K562 (cell line): ENCODE data around the gene ARIH1. TPM values are rescaled to one million over a fixed set of nuclear protein-coding genes. Genes with fewer than 3 reads are reported as not detected.

ENCODE experiments used
- ATAC-seq: fragments of 200-7000 bp; cut with Tn5 transposase; 3 replicates; pipeline ENCODE4 v1.9.1; 2020; ENCODE audit warnings: moderate library complexity
- BruUV-seq: library from RNA; stranded (reverse); fragments of 400-500 nt; replicated peaks from 2 replicates; lab custom pipeline; 2021; lab: Mats Ljungman, UMichigan
- CTCF ChIA-PET: fragments of 300-600 bp; formaldehyde crosslinking; extraction: SDS; loops from one replicate; lab custom pipeline; 2021; ENCODE audit warnings: low intra/inter-chr PET ratio; lab: Yijun Ruan, JAX
- POLR2A ChIA-PET: fragments of 300-600, 350-650 bp; sonication (Branson Sonifier 250); formaldehyde crosslinking; extraction: SDS; loops from one replicate; lab custom pipeline; 2021; ENCODE audit warnings: antibody characterized with exemption, inconsistent platforms; lab: Yijun Ruan, JAX
- DNase-seq, 4 experiments: peaks; one replicate each; pipeline versions ENCODE4 v3.0.0 to v3.0.0-alpha.2; 2011 to 2018; ENCODE audit warnings: low spot score in 3 of 4, mixed read lengths in 3 of 4; ENCODE audit errors: extremely low read depth in 1 of 4
- FAIRE-seq: peaks from 2 replicates; lab custom pipeline; 2011; peaks lifted over from hg19 to GRCh38; lab: Jason Lieb, UNC
- H2AFZ ChIP-seq: 2 replicates; pipeline ENCODE4 v1.6.0; 2011; ENCODE audit warnings: low read depth, low read length, control low read depth, inconsistent platforms
- H3K27ac ChIP-seq: fragments of 200-600 bp; 3 replicates; pipeline ENCODE4 v1.8.0; 2011; ENCODE audit warnings: low read depth, mild to moderate bottlenecking, control low read depth, inconsistent platforms, low read length, moderate library complexity, mixed read lengths; ENCODE audit errors: extremely low read depth
- H3K27me3 ChIP-seq, 2 experiments: fragments of 300-600 bp in 1 of 2; 2 replicates in 1 of 2; 3 replicates in 1 of 2; pipeline versions ENCODE4 v1.6.0 to v1.8.0; 2011; ENCODE audit warnings: inconsistent platforms in 2 of 2, low read length in 2 of 2, mild to moderate bottlenecking in 1 of 2, mixed read lengths in 1 of 2, moderate library complexity in 1 of 2; ENCODE audit not compliant: control insufficient read depth in 2 of 2, insufficient read depth in 2 of 2
- H3K36me3 ChIP-seq: fragments of 300-600 bp; 3 replicates; pipeline ENCODE4 v1.8.0; 2011; ENCODE audit warnings: mild to moderate bottlenecking, low read length, inconsistent platforms; ENCODE audit not compliant: control insufficient read depth, insufficient read depth
- H3K4me1 ChIP-seq, 2 experiments: fragments of 200-600 bp in 1 of 2; replicated peaks in 1 of 2; 2 replicates in 1 of 2; 3 replicates in 1 of 2; pipeline versions ENCODE4 v1.5.1 to v1.8.0; 2011; ENCODE audit warnings: inconsistent platforms in 2 of 2, low read length in 2 of 2, mild to moderate bottlenecking in 1 of 2, mixed read lengths in 1 of 2, moderate library complexity in 1 of 2; ENCODE audit not compliant: control insufficient read depth in 2 of 2, insufficient read depth in 2 of 2
- H3K4me2 ChIP-seq: 2 replicates; pipeline ENCODE4 v1.6.1; 2011; ENCODE audit warnings: low read length, control low read depth, inconsistent platforms, mixed read lengths; ENCODE audit not compliant: insufficient read depth
- H3K4me3 ChIP-seq: fragments of 200-600 bp; sonication (generic), shearing (Covaris generic); 2 replicates; pipeline ENCODE4 v1.5.1; 2016; ENCODE audit warnings: control low read depth, inconsistent platforms
- H3K79me2 ChIP-seq: fragments of 200-600 bp; 3 replicates; pipeline ENCODE4 v1.8.0; 2011; ENCODE audit warnings: low read length, inconsistent platforms; ENCODE audit not compliant: control insufficient read depth, insufficient read depth
- H3K9ac ChIP-seq, 2 experiments: 2 replicates each; pipeline versions ENCODE4 v1.6.0 to v1.6.1; 2011; ENCODE audit warnings: low read depth in 2 of 2, low read length in 2 of 2, control low read depth in 1 of 2, inconsistent platforms in 1 of 2, mild to moderate bottlenecking in 1 of 2, mixed read lengths in 1 of 2; ENCODE audit not compliant: insufficient read depth in 1 of 2
- H3K9me1 ChIP-seq: one replicate; pipeline ENCODE4 v1.6.0; 2011; ENCODE audit warnings: inconsistent platforms, mild to moderate bottlenecking, low read length, moderate library complexity; ENCODE audit not compliant: control insufficient read depth, insufficient read depth
- H3K9me3 ChIP-seq: replicated peaks from 2 replicates; pipeline ENCODE4 v1.5.1; 2011; ENCODE audit warnings: low read depth, low read length, inconsistent platforms; ENCODE audit not compliant: control insufficient read depth, insufficient read depth
- H4K20me1 ChIP-seq: replicated peaks from 2 replicates; pipeline ENCODE4 v1.6.1; 2011; ENCODE audit warnings: low read length, inconsistent platforms, mixed read lengths; ENCODE audit not compliant: control insufficient read depth, insufficient read depth
- ARID1B ChIP-seq: fragments of 450-650 bp; IDR thresholded peaks from 2 replicates; pipeline ENCODE4 v1.6.1; 2016; ENCODE audit warnings: antibody characterized with exemption, mild to moderate bottlenecking, inconsistent platforms
- CBFA2T3 ChIP-seq: fragments of 450-650 bp; IDR thresholded peaks from 2 replicates; pipeline ENCODE4 v1.6.1; 2017
- CCNT2 ChIP-seq: IDR thresholded peaks from 2 replicates; pipeline ENCODE4 v1.6.1; 2011; ENCODE audit warnings: borderline replicate concordance, low read depth, mild to moderate bottlenecking, moderate library complexity, mixed read lengths, low read length; ENCODE audit not compliant: insufficient read length; ENCODE audit errors: extremely low read depth
- CEBPB ChIP-seq: fragments of 450-650 bp; IDR thresholded peaks from 2 replicates; pipeline ENCODE4 v1.6.1; 2016; ENCODE audit warnings: missing genetic modification characterization, missing compliant biosample characterization
- KDM1A ChIP-seq, 2 experiments: fragments of 450-650 bp; IDR thresholded peaks; 2 replicates each; pipeline ENCODE4 v1.6.1; 2016; ENCODE audit warnings: mild to moderate bottlenecking in 2 of 2
- KLF16 ChIP-seq: IDR thresholded peaks from 2 replicates; pipeline ENCODE4 v1.6.1; 2016; ENCODE audit warnings: antibody characterized with exemption
- MCM5 ChIP-seq: fragments of 450-650 bp; IDR thresholded peaks from 2 replicates; pipeline ENCODE4 v1.6.1; 2016; ENCODE audit warnings: low read depth
- MTA2 ChIP-seq: fragments of 450-650 bp; IDR thresholded peaks from 2 replicates; pipeline ENCODE4 v1.6.1; 2016; ENCODE audit warnings: low read depth
- NCOR1 ChIP-seq: fragments of 450-650 bp; IDR thresholded peaks from 2 replicates; pipeline ENCODE4 v1.6.1; 2016; ENCODE audit warnings: mild to moderate bottlenecking, moderate library complexity
- NFIC ChIP-seq: fragments of 450-650 bp; IDR thresholded peaks from 2 replicates; pipeline ENCODE4 v1.6.1; 2017; ENCODE audit warnings: mild to moderate bottlenecking, inconsistent platforms
- NFRKB ChIP-seq: fragments of 450-650 bp; IDR thresholded peaks from 2 replicates; pipeline ENCODE4 v1.6.1; 2016; ENCODE audit warnings: low read depth
- PML ChIP-seq: IDR thresholded peaks from 2 replicates; pipeline ENCODE4 v1.6.1; 2012; ENCODE audit warnings: low read length, inconsistent platforms
- POLR2AphosphoS5 ChIP-seq: IDR thresholded peaks from 2 replicates; pipeline ENCODE4 v1.6.1; 2011; ENCODE audit warnings: mild to moderate bottlenecking, low read depth, low read length, moderate library complexity; ENCODE audit not compliant: control insufficient read depth, insufficient read depth
- RCOR1 ChIP-seq, 2 experiments: IDR thresholded peaks; 2 replicates each; pipeline ENCODE4 v1.6.1; 2012; ENCODE audit warnings: low read depth in 2 of 2, low read length in 2 of 2, borderline replicate concordance in 1 of 2, improper control_type of control experiment in 1 of 2
- SMARCA4 ChIP-seq: fragments of 450-650 bp; IDR thresholded peaks from 2 replicates; pipeline ENCODE4 v1.6.1; 2016
- SOX6 ChIP-seq: fragments of 450-650 bp; IDR thresholded peaks from 2 replicates; pipeline ENCODE4 v1.6.1; 2014; ENCODE audit warnings: mild to moderate bottlenecking
- SPI1 ChIP-seq: IDR thresholded peaks from 2 replicates; pipeline ENCODE4 v1.6.1; 2011; ENCODE audit warnings: low read depth, low read length, control low read depth, borderline replicate concordance
- STAT5A ChIP-seq: IDR thresholded peaks from 2 replicates; pipeline ENCODE4 v1.6.1; 2012; ENCODE audit warnings: low read length, inconsistent platforms, borderline replicate concordance
- TAL1 ChIP-seq: fragments of 450-650 bp; IDR thresholded peaks from 2 replicates; pipeline ENCODE4 v1.6.1; 2016; ENCODE audit warnings: mild to moderate bottlenecking
- TCF3 ChIP-seq: sonication (generic); formaldehyde crosslinking; IDR thresholded peaks from 2 replicates; pipeline ENCODE4 v1.4.0; 2020; ENCODE audit warnings: mild to moderate bottlenecking, missing genetic modification reagents
- TEAD4 ChIP-seq, 2 experiments: sonication (generic) in 1 of 2; formaldehyde crosslinking in 1 of 2; IDR thresholded peaks; 2 replicates each; pipeline versions ENCODE4 v1.6.1 to v1.8.0; 2012 to 2022; ENCODE audit warnings: borderline replicate concordance in 1 of 2, inconsistent platforms in 1 of 2, low read length in 1 of 2, mild to moderate bottlenecking in 1 of 2, missing genetic modification reagents in 1 of 2
- ZNF277 ChIP-seq: fragments of 250-450 bp; sonication (Bioruptor Pico); IDR thresholded peaks from 2 replicates; pipeline ENCODE4 v1.8.0; 2022; ENCODE audit warnings: inconsistent platforms, mild to moderate bottlenecking, moderate library complexity, borderline replicate concordance
- ZNF583 ChIP-seq: fragments of 250-450 bp; sonication (Bioruptor Pico); IDR thresholded peaks from 2 replicates; pipeline ENCODE4 v1.4.0; 2020
- ZSCAN29 ChIP-seq: fragments of 450-650 bp; IDR thresholded peaks from 2 replicates; pipeline ENCODE4 v1.6.1; 2017
- WGBS: fragments of 100-300 bp; shearing (Covaris generic); methylation state at CpG from one replicate; pipeline ENCODE4 v1.1.6; 2016; ENCODE audit warnings: low coverage, mixed read lengths; ENCODE audit not compliant: insufficient coverage; ENCODE audit errors: missing lambda C conversion rate; 5-methylcytosine and 5-hydroxymethylcytosine counted together
- in situ Hi-C: fragments of 300-500 bp; cut with MboI; formaldehyde crosslinking; loops from 4 replicates; pipeline ENCODE4 v1.15.0; 2018; ENCODE audit warnings: inconsistent platforms, mixed read lengths
- intact Hi-C: fragments of 100-400 bp; cut with micrococcal nuclease; formaldehyde crosslinking; loops from 2 replicates; pipeline ENCODE4 v1.14.2; 2022
- polyA plus RNA-seq, 8 experiments: library from polyadenylated mRNA; depleted of rRNA in 4 of 8; stranded (reverse) in 5 of 8; unstranded in 3 of 8; fragments of >200 nt; fragmentation: Nextera tagmentation in 2 of 8; fragmentation: Illumina TruSeq in 1 of 8; extraction: Ambion mirVana in 2 of 8; extraction: Trizol in 1 of 8; gene quantifications; 2 replicates each; pipeline versions ENCODE4 v1.2.1 to v1.2.3, GENCODE V29; 2011 to 2014; ENCODE audit warnings: inconsistent platforms in 1 of 8, missing spikeins in 1 of 8
- total RNA-seq, 7 experiments: library from RNA; depleted of rRNA in 6 of 7; stranded (reverse); fragments of >200 nt in 6 of 7; fragmentation: Illumina TruSeq in 2 of 7; extraction: Trizol in 2 of 7; gene quantifications; 2 replicates each; pipeline versions ENCODE4 v1.2.1 to v1.2.3, GENCODE V29; 2011 to 2021; ENCODE audit warnings: low replicate concordance in 1 of 7

ARIH1 gene
- total and polyA plus RNA-seq, 9 of the 15 experiments (the other 6 are each of a cell fraction or from before 2014, with no cell fraction given) = 17.7 to 125 (median 31.4) TPM

GRCh38 chr15:72592097-72592496 is 118.0 kb downstream of the ARIH1 start:
- CTCF ChIA-PET = no interaction called here
- FAIRE-seq = no peak
- TF ChIP-seq TAL1 (peak; percentile 82), CBFA2T3 (peak; percentile 87), SPI1 (no peak), MTA2 (peak; percentile 42; the same call in 1 of the 2 replicates), NCOR1 (peak; percentile 67; the same call in 1 of the 2 replicates), TEAD4 (IDR thresholded peaks at IDR 0.05; ENCODE audit: low read length) (peak; percentile 86), TEAD4 (CRISPR knock-in tag; IDR thresholded peaks at IDR 0.05; ENCODE audit: borderline replicate concordance) (no peak), NFIC (peak; percentile 39; the same call in 1 of the 2 replicates), KLF16 (peak; percentile 43; the same call in 1 of the 2 replicates), CEBPB (tag) (no peak), NFRKB (no peak), ZNF277 (CRISPR knock-in tag) (no peak), ZSCAN29 (no peak), ZNF583 (CRISPR knock-in tag) (no peak), PML (peak; percentile 45; the same call in 1 of the 2 replicates), POLR2AphosphoS5 (peak; percentile 35; the same call in 1 of the 2 replicates), KDM1A (IDR thresholded peaks at IDR 0.05) (peak; percentile 53 to 58; a peak in 2 of 4 replicates), TCF3 (peak; percentile 65), STAT5A (0 out of 2 replicates have a peak, but pooled peaks have one; percentile 28), RCOR1 (IDR thresholded peaks at IDR 0.05; ENCODE audit: borderline replicate concordance in 1 of 2, low read depth in 2 of 2, low read length in 2 of 2) (peak in 1 of 2 experiments; percentile 80; a peak in 2 of 4 replicates), SMARCA4 (peak; percentile 21; the same call in 1 of the 2 replicates), MCM5 (no peak), CCNT2 (peak; percentile 40), ARID1B (peak; percentile 77), SOX6 (peak; percentile 59)

More at GRCh38 chr15:72592097-72592496, 118.0 kb downstream of the ARIH1 start:
- BruUV-seq = no TSS peak
- intact Hi-C loops = loop anchor here (10.0 kb wide), 1 partner anchor 117 kb away; the partner anchor contains the start of gene ARIH1
- H4K20me1 ChIP-seq = no peaks in the 10 kb centered on the region; the same call in 1 of the 2 replicates
- no peak overlapping the region for H3K27ac ChIP-seq
- H3K9ac ChIP-seq = no peak overlapping the region
- POLR2A ChIA-PET = no interaction called here
- no peak for ATAC-seq
- in situ Hi-C loops = loop anchor here (10.0 kb wide), 1 partner anchor 673 kb away; no protein-coding TSS in a partner anchor
- no peak overlapping the region for H3K4me2 ChIP-seq
- no peaks in the 10 kb centered on the region for H3K27me3 ChIP-seq
- H3K79me2 ChIP-seq = no peaks in the 10 kb centered on the region
- no peaks in the 10 kb centered on the region for H3K36me3 ChIP-seq
- H3K9me1 ChIP-seq = no peaks in the 10 kb centered on the region
- WGBS = 33% methylated on average over 2 of the region's 2 CpGs
- H3K4me1 ChIP-seq = no peaks in the 10 kb centered on the region; a peak in 1 of 5 replicates
- no peak overlapping the region for H3K4me3 ChIP-seq
- no peaks in the 10 kb centered on the region for H3K9me3 ChIP-seq
- DNase-seq = peak in 1 of 4 experiments; percentile 12
- H2AFZ ChIP-seq = no peak overlapping the region
